ENCODE measurements around the gene ARSG. TPM values are rescaled to one million over a fixed set of nuclear protein-coding genes. Genes with fewer than 3 reads are reported as not detected.

The ARSG gene
- total and polyA plus RNA-seq, 2 of the 8 experiments (the other 6 are each of a cell fraction or from before 2014, with no cell fraction given): 3.3 to 4.0 TPM

- ChIA-PET POLR2A (ENCODE audit: partially characterized antibody) (interaction anchor here (1.0 to 1.4 kb wide), 2 partner anchors 260 to 282 kb away, joined by 3 to 4 read pairs; no protein-coding TSS in a partner anchor), CTCF (ENCODE audit: partially characterized antibody) (interaction anchor here (0.6 to 3.8 kb wide), 19 partner anchors 11 to 443 kb away, joined by 3 to 18 read pairs (median 3); no protein-coding TSS in a partner anchor)
- Histone ChIP-seq H3K14ac (ENCODE audit: insufficient read length) (no peak overlapping the region), H2BK12ac (ENCODE audit: low read depth, low read length) (peak overlapping the region; percentile 18), H3K79me2 (ENCODE audit: control insufficient read depth in 1 of 2, insufficient read depth in 2 of 2, low read length in 2 of 2) (no peaks in the 10 kb centered on the region), H2AK5ac (ENCODE audit: low read depth, low read length) (no peak overlapping the region), H2BK120ac (replicated peaks; ENCODE audit: low read depth, low read length) (no peak overlapping the region), H3K27me3 (replicated peaks in 1 of 4; ENCODE audit: control insufficient read depth in 3 of 4, extremely low read depth in 1 of 4, insufficient read depth in 3 of 4, low read length in 3 of 4) (no peaks in the 10 kb centered on the region), H4K91ac (replicated peaks; ENCODE audit: insufficient read length, low read length) (peak overlapping the region; percentile 11), H3K36me3 (ENCODE audit: control insufficient read depth in 2 of 4, insufficient read depth in 4 of 4, low read length in 3 of 4) (no peaks in the 10 kb centered on the region), H2BK15ac (ENCODE audit: low read length) (peak overlapping the region; percentile 9; the same call in 1 of the 2 replicates), H3K4ac (replicated peaks; ENCODE audit: insufficient read length, low read depth, low read length) (no peak overlapping the region), H2AFZ (ENCODE audit: low read length) (peak overlapping the region; percentile 23; the same call in 1 of the 2 replicates), H3K23me2 (ENCODE audit: low read depth, low read length) (no peaks in the 10 kb centered on the region; the same call in 1 of the 2 replicates), H3K4me2 (ENCODE audit: insufficient read depth in 1 of 2, low read depth in 2 of 2, low read length in 2 of 2) (peak overlapping the region; percentile 20 to 47), H3K9me3 (ENCODE audit: insufficient read depth in 2 of 2, low read depth in 1 of 2, low read length in 1 of 2) (no peaks in the 10 kb centered on the region), H3K18ac (ENCODE audit: extremely low read depth, low read length) (peak overlapping the region; percentile 17; the same call in 1 of the 2 replicates), H4K8ac (ENCODE audit: extremely low read depth, insufficient read depth, low read length) (no peak overlapping the region; the same call in 1 of the 2 replicates), H2BK20ac (ENCODE audit: low read length) (peak overlapping the region; percentile 6; the same call in 1 of the 2 replicates), H4K20me1 (replicated peaks in 1 of 2; ENCODE audit: control insufficient read depth in 1 of 2, insufficient read depth in 2 of 2, low read length in 2 of 2) (no peaks in the 10 kb centered on the region), H3K79me1 (ENCODE audit: low read depth, low read length) (no peaks in the 10 kb centered on the region), H3K56ac (replicated peaks; ENCODE audit: insufficient read length, low read depth, low read length) (no peak overlapping the region), H4K5ac (ENCODE audit: insufficient read length, low read depth, low read length) (no peak overlapping the region), H3K27ac (ENCODE audit: low read depth, low read length) (no peak overlapping the region), H3K23ac (ENCODE audit: insufficient read length) (no peak overlapping the region), H3K4me3 (ENCODE audit: extremely low read depth in 1 of 4, insufficient read depth in 2 of 4, low read depth in 3 of 4, low read length in 4 of 4) (no peak overlapping the region; a peak in 1 of 8 replicates), H3K9ac (replicated peaks in 1 of 4; ENCODE audit: extremely low read depth in 1 of 4, low read depth in 3 of 4, low read length in 3 of 4) (no peak overlapping the region), H3K4me1 (replicated peaks in 1 of 4; ENCODE audit: control insufficient read depth in 3 of 4, insufficient read depth in 4 of 4, low read length in 3 of 4) (peaks cover 0 to 9% (median 2%) of the 10 kb centered on the region in 4 experiments; a peak in 4 of 7 replicates), H2BK5ac (ENCODE audit: low read depth, low read length) (peak overlapping the region; percentile 10; the same call in 1 of the 2 replicates)
- FAIRE-seq: peak; percentile 80
- peak; percentile 49 to 76 for DNase-seq (ENCODE audit: low read depth in 1 of 2, low spot score in 2 of 2)
- 53% methylated on average over 15 of the region's 15 CpGs; no CpG with 5 or more reads in 1 of the 2 experiments for WGBS, 2 experiments (ENCODE audit: extremely low coverage in 1 of 2, insufficient coverage in 1 of 2, insufficient read length in 1 of 2, insufficient replicate concordance in 2 of 2, low coverage in 1 of 2, low lambda C conversion rate in 2 of 2, missing lambda C conversion rate in 1 of 2)
- TF ChIP-seq CREB1 (IDR thresholded peaks at IDR 0.05) (no peak), ATF2 (IDR thresholded peaks at IDR 0.05; ENCODE audit: low read length) (no peak), BCL11A (IDR thresholded peaks at IDR 0.05; ENCODE audit: low read depth in 2 of 2, low read length in 2 of 2) (no peak), CBX5 (IDR thresholded peaks at IDR 0.05; ENCODE audit: low read depth, low read length) (no peak), BRCA1 (IDR thresholded peaks at IDR 0.05; ENCODE audit: low read depth, low read length) (no peak), RAD21 (IDR thresholded peaks at IDR 0.05 in 1 of 2, conservative IDR thresholded peaks at IDR 0.05 in 1 of 2; ENCODE audit: low read depth in 2 of 2, low read length in 2 of 2) (peak; percentile 88 to 92), MAFK (IDR thresholded peaks at IDR 0.05; ENCODE audit: low read depth, low read length) (no peak), POU5F1 (IDR thresholded peaks at IDR 0.05; ENCODE audit: low read depth, low read length) (no peak), SP4 (IDR thresholded peaks at IDR 0.05; ENCODE audit: low read length) (peak; percentile 64; the same call in 1 of the 2 replicates)
Observed at GRCh38 chr17:68462381-68463210, 171.3 kb downstream of the ARSG start.

Measured in H1 (cell line).